PC-3 (cell line): Measurements from ENCODE around the gene ZNF689.

Experiments used
- EZH2phosphoT487 ChIP-seq: fragments of 300-600 bp; sonication (generic); IDR thresholded peaks from 2 replicates; pipeline ENCODE4 v1.6.1; 2018; ENCODE audit warnings: mild to moderate bottlenecking, antibody characterized with exemption, low read length, borderline replicate concordance
- TF ChIP-seq, protein P1 (sequence below): fragments of 300-600 bp; sonication (generic); conservative IDR thresholded peaks from 2 replicates; pipeline ENCODE4 v1.5.1; 2017; ENCODE audit warnings: antibody characterized with exemption, low read depth, mild to moderate bottlenecking, low read length

DNA sequence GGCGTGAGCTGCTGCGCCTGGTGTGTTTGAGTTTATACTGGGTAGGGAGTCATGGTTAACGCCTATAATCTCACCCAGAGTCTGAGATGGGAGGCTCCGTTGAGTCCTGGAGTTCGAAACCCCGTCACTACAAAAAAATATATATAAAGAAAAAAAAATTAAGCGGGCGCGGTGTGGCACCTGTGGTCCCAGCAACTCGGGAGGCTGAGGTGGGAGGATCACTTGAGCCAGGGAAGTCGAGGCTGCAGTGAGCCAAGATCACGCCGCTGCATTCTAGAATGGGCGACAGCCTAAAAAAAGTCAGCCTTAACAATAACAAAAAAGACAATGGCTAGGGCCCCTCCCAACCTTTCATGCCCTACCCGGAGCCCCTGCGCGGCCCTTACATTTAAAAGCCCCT lies 23.3 kb upstream of the ZNF689 start:
- TF ChIP-seq, protein P1, sequence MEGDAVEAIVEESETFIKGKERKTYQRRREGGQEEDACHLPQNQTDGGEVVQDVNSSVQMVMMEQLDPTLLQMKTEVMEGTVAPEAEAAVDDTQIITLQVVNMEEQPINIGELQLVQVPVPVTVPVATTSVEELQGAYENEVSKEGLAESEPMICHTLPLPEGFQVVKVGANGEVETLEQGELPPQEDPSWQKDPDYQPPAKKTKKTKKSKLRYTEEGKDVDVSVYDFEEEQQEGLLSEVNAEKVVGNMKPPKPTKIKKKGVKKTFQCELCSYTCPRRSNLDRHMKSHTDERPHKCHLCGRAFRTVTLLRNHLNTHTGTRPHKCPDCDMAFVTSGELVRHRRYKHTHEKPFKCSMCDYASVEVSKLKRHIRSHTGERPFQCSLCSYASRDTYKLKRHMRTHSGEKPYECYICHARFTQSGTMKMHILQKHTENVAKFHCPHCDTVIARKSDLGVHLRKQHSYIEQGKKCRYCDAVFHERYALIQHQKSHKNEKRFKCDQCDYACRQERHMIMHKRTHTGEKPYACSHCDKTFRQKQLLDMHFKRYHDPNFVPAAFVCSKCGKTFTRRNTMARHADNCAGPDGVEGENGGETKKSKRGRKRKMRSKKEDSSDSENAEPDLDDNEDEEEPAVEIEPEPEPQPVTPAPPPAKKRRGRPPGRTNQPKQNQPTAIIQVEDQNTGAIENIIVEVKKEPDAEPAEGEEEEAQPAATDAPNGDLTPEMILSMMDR, result no peak
- TF ChIP-seq EZH2phosphoT487, result no peak
